ENCODE measurements around the gene IGF2BP2.

IGF2BP2 gene

DNA sequence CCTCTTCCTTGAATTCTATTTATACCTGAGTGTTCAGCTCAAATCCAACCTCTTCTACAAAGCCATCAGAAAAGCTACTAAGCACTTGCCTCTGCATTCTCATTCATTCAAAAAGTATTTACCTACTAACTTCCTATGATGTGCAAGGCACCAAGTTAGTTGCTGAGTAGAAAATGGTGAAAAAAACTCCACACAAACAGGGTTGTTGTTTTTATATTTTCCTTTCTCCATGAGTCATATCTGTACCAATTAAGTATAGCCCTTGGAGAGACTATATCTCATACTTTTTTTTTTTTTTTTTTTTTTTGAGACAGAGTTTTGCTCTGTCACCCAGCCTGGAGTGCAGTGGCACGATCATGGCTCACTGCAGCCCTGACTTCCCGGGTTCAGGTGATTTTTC lies 67.7 kb downstream of the IGF2BP2 start:
- Histone ChIP-seq H3K27me3 (ENCODE audit: control insufficient read depth, insufficient read depth, low read length, poor library complexity, severe bottlenecking) (no peaks in the 10 kb centered on the region), H3K4me1 (ENCODE audit: control insufficient read depth, insufficient read depth, low read length) (peaks cover 19% of the 10 kb centered on the region), H3K4me3 (ENCODE audit: insufficient read depth, low read depth, low read length) (no peak overlapping the region), H3K36me3 (ENCODE audit: control insufficient read depth, insufficient read depth, low read length) (peaks cover 4% of the 10 kb centered on the region), H3K9me3 (ENCODE audit: control insufficient read depth, low read length) (no peaks in the 10 kb centered on the region), H3K27ac (ENCODE audit: insufficient read depth, low read depth, low read length, poor library complexity, severe bottlenecking) (no peak overlapping the region)
- WGBS, 2 experiments = 89 to 95% methylated on average over 2 of the region's 2 CpGs

DNA sequence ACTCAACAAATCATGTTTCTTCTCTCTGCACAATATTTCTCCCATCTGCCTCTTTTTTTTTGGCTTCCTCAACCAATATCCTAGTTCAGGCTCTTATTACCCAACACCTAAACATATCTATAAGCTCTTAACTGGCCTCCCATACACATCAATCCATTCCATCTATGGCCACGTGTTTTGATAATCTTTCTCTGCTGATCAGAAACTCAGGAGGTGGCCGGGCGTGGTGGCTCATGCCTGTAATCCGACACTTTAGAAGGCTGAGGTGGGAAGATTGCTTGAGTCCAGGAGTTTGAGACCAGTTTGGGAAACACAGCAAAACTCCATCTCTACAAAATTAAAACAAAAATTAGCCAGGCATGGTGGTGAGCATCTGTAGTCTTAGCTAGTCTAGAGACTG lies 68.4 kb downstream of the IGF2BP2 start:
- WGBS, 2 experiments = 94 to 95% methylated on average over 4 of the region's 4 CpGs
- Histone ChIP-seq H3K27me3 (ENCODE audit: control insufficient read depth, insufficient read depth, low read length, poor library complexity, severe bottlenecking) (no peaks in the 10 kb centered on the region), H3K27ac (ENCODE audit: insufficient read depth, low read depth, low read length, poor library complexity, severe bottlenecking) (no peak overlapping the region), H3K4me1 (ENCODE audit: control insufficient read depth, insufficient read depth, low read length) (peaks cover 19% of the 10 kb centered on the region), H3K4me3 (ENCODE audit: insufficient read depth, low read depth, low read length) (no peak overlapping the region), H3K36me3 (ENCODE audit: control insufficient read depth, insufficient read depth, low read length) (peaks cover 4% of the 10 kb centered on the region), H3K9me3 (ENCODE audit: control insufficient read depth, low read length) (no peaks in the 10 kb centered on the region)

DNA sequence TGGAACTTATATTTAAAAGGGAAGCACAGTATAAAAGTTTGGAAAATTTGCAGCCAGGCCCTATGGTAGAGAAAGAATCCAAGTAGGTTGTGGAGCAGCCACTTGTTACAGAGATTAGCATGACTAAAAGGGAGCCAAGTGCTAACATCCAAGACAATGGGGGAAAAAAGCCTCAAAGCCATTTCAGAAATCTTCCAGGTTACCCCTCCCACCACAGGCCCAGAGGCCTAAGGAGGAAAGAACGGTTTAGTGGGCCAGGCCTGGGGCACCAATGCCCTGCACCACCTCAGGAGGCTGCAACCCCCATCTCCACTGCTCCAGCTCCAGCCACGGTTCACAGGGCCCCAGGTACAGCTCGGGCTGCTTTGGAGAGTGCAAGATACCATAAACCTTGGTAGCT lies 69.9 kb downstream of the IGF2BP2 start:
- no peaks in the 10 kb centered on the region for H3K9me3 ChIP-seq (ENCODE audit: control insufficient read depth, low read length)
- 74 to 76% methylated on average over 3 of the region's 3 CpGs for WGBS, 2 experiments

DNA sequence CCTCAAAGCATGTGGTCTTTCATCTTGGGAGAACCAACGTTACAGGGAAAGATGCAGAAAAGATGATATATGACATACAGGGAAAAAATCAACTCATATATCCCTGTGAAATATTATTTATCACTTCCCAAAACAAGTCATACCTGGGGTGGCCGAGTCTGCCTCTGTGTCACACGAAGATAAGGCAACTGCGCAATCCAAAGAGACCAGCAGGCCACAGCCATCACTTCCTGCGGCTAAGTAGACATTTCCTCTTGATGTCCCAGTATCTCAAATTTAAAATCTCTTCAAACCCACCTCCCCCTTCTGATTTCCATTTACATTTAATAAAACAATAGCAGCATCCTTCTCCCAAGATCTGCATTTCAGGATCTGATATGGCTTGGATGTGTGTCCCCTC lies 71.5 kb downstream of the IGF2BP2 start:
- H3K27me3 ChIP-seq (ENCODE audit: control insufficient read depth, insufficient read depth, low read length, poor library complexity, severe bottlenecking) = no peaks in the 10 kb centered on the region
- H3K4me1 ChIP-seq (ENCODE audit: control insufficient read depth, insufficient read depth, low read length) = peaks cover 4% of the 10 kb centered on the region
- 97 to 98% methylated on average over 4 to 5 of the region's 5 CpGs for WGBS, 2 experiments
- peaks cover 4% of the 10 kb centered on the region for H3K36me3 ChIP-seq (ENCODE audit: control insufficient read depth, insufficient read depth, low read length)
- no peak overlapping the region for H3K4me3 ChIP-seq (ENCODE audit: insufficient read depth, low read depth, low read length)
- no peak overlapping the region for H3K27ac ChIP-seq (ENCODE audit: insufficient read depth, low read depth, low read length, poor library complexity, severe bottlenecking)
- no peaks in the 10 kb centered on the region for H3K9me3 ChIP-seq (ENCODE audit: control insufficient read depth, low read length)

More for the DNA sequence above, 69.9 kb downstream of the IGF2BP2 start:
- no peak overlapping the region for H3K27ac ChIP-seq (ENCODE audit: insufficient read depth, low read depth, low read length, poor library complexity, severe bottlenecking)
- no peak overlapping the region for H3K4me3 ChIP-seq (ENCODE audit: insufficient read depth, low read depth, low read length)
- peaks cover 4% of the 10 kb centered on the region for H3K36me3 ChIP-seq (ENCODE audit: control insufficient read depth, insufficient read depth, low read length)
- H3K27me3 ChIP-seq (ENCODE audit: control insufficient read depth, insufficient read depth, low read length, poor library complexity, severe bottlenecking) = no peaks in the 10 kb centered on the region
- H3K4me1 ChIP-seq (ENCODE audit: control insufficient read depth, insufficient read depth, low read length) = peaks cover 9% of the 10 kb centered on the region

DNA sequence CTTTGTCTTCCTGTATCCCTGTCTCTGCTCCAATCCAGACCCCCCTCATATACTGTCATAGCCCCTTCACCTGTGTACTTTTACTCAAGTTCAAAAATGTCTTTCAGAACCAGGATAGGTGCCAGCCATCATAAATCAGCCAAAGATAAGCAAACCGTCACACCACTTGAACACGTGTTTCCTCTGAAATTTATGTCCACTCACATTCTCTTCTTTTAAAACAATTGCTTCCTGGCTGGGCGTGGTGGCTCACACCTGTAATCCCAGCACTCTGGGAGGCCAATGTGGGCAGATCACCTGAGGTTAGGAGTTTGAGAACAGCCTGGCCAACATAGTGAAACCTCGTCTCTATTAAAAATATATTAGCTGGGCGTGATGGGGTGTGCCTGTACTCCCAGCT lies 74.1 kb downstream of the IGF2BP2 start:
- Histone ChIP-seq H3K4me1 (ENCODE audit: control insufficient read depth, insufficient read depth, low read length) (peaks cover 4% of the 10 kb centered on the region), H3K4me3 (ENCODE audit: insufficient read depth, low read depth, low read length) (no peak overlapping the region), H3K27ac (ENCODE audit: insufficient read depth, low read depth, low read length, poor library complexity, severe bottlenecking) (no peak overlapping the region), H3K9me3 (ENCODE audit: control insufficient read depth, low read length) (no peaks in the 10 kb centered on the region), H3K36me3 (ENCODE audit: control insufficient read depth, insufficient read depth, low read length) (no peaks in the 10 kb centered on the region), H3K27me3 (ENCODE audit: control insufficient read depth, insufficient read depth, low read length, poor library complexity, severe bottlenecking) (no peaks in the 10 kb centered on the region)
- 89 to 94% methylated on average over 5 of the region's 5 CpGs for WGBS, 2 experiments

DNA sequence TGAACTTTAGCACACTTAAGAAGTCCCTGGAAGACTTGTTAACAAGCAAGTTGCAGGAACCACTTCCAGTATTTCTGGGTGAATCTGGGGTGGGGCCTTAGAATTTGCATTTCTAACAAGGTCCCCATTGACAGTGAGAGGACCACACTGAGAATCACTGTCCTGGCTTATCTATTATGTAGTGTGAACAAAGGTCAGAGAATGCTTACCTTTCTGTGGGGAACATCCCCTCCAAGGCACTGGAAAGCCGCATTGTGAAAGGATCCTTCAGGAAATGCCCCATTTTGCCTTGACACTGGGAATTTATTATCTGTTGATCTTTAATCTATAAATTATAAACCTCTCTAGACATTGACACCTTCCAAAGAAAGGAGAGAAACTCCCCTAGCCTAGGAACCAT lies 74.8 kb downstream of the IGF2BP2 start:
- H3K4me3 ChIP-seq (ENCODE audit: insufficient read depth, low read depth, low read length) = no peak overlapping the region
- WGBS, 2 experiments = 47% methylated on average over 1 of the region's 1 CpG; no CpG with 5 or more reads in 1 of the 2 experiments

DNA sequence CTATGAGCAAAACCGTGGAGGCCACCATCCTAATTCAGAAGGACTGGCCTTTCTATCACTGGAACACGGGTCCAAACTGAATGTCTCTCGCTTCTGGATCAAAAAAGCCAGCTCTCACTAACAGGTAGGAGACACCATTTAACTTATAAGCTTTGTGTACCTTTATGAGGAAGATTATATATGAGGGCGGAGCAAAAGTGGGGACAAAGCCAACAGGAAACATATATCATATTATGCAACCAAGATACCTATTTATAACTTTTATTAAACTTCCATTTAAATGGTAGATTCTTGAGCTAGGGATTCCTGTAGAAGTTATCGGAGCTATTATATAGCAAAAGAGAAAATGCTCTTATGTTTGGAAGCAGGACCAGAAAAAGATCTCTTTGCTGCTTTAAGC lies 78.4 kb downstream of the IGF2BP2 start:
- peaks cover 4% of the 10 kb centered on the region for H3K4me1 ChIP-seq (ENCODE audit: control insufficient read depth, insufficient read depth, low read length)
- no peaks in the 10 kb centered on the region for H3K27me3 ChIP-seq (ENCODE audit: control insufficient read depth, insufficient read depth, low read length, poor library complexity, severe bottlenecking)
- H3K9me3 ChIP-seq (ENCODE audit: control insufficient read depth, low read length) = no peaks in the 10 kb centered on the region
- WGBS, 2 experiments = 82 to 88% methylated on average over 4 of the region's 5 CpGs
- no peak overlapping the region for H3K27ac ChIP-seq (ENCODE audit: insufficient read depth, low read depth, low read length, poor library complexity, severe bottlenecking)
- no peaks in the 10 kb centered on the region for H3K36me3 ChIP-seq (ENCODE audit: control insufficient read depth, insufficient read depth, low read length)
- H3K4me3 ChIP-seq (ENCODE audit: insufficient read depth, low read depth, low read length) = no peak overlapping the region

More for the DNA sequence above, 74.8 kb downstream of the IGF2BP2 start:
- no peak overlapping the region for H3K27ac ChIP-seq (ENCODE audit: insufficient read depth, low read depth, low read length, poor library complexity, severe bottlenecking)
- H3K36me3 ChIP-seq (ENCODE audit: control insufficient read depth, insufficient read depth, low read length) = no peaks in the 10 kb centered on the region
- H3K4me1 ChIP-seq (ENCODE audit: control insufficient read depth, insufficient read depth, low read length) = peaks cover 4% of the 10 kb centered on the region
- H3K9me3 ChIP-seq (ENCODE audit: control insufficient read depth, low read length) = no peaks in the 10 kb centered on the region
- H3K27me3 ChIP-seq (ENCODE audit: control insufficient read depth, insufficient read depth, low read length, poor library complexity, severe bottlenecking) = no peaks in the 10 kb centered on the region

DNA sequence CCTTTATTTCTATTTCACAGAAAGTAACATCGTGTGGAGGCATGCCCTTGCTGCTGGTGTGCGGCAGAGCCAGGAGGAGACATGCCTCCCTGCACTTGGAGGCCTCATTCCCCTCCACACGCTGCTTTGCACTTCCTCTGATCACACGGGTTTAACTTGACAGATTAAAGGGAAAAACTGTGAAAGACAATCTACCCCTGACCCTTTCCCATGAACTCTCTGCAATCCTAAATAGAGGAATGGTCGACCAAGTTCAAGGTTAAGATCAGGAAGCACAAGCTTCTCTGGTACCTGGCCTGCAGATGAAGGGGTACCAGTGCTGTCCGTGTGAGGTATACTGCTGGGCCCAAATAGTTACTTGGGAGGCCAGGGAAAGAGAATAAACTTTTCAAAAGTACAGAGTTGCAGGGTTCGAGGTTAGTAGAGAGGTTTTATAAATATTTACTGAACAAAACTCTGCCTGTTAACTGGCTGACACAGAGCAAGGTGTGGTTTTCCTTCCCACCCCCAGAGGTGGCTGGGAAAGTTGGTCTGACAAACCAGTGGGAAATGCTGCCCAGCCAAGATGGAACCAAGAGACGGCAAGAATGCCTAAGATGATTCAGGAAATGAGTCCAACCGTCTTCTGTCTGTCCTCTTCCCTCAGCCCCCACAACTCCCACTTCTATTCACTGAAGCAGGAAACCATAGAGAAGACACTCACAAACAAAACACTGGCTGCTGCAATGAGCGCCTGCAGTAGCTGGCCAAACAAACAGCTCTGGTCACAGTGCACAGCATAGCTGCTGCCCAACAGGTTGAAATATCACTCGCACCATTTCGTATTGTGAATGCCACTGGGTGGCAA lies 79.6 kb downstream of the IGF2BP2 start:
- no peaks in the 10 kb centered on the region for H3K9me3 ChIP-seq (ENCODE audit: control insufficient read depth, low read length)
- whole genome bisulfite sequencing, 2 experiments = 83 to 84% methylated on average over 12 of the region's 12 CpGs
- peaks cover 2% of the 10 kb centered on the region for H3K4me1 ChIP-seq (ENCODE audit: control insufficient read depth, insufficient read depth, low read length)
- H3K4me3 ChIP-seq (ENCODE audit: insufficient read depth, low read depth, low read length) = no peak overlapping the region
- no peaks in the 10 kb centered on the region for H3K36me3 ChIP-seq (ENCODE audit: control insufficient read depth, insufficient read depth, low read length)
- H3K27me3 ChIP-seq (ENCODE audit: control insufficient read depth, insufficient read depth, low read length, poor library complexity, severe bottlenecking) = no peaks in the 10 kb centered on the region
- H3K27ac ChIP-seq (ENCODE audit: insufficient read depth, low read depth, low read length, poor library complexity, severe bottlenecking) = no peak overlapping the region

DNA sequence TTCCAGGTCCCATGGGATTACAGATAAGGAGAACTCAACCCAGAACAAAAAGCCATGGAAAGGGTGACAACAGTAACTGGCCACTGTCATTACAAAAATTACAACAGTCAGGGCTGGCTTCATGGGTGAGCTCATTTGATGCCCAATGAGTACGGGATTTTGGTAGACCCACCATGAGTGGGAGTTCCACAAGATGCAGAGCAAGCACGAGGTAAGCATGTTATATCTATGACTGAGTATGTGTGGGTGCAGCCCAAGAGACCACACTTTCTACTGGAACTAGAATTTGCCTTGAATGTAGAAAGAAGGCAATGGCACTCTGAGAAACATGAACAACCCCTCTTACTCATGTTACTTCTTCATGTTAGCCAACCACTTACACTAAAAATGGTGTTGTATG lies 83.3 kb downstream of the IGF2BP2 start:
- peaks cover 4% of the 10 kb centered on the region for H3K4me1 ChIP-seq (ENCODE audit: control insufficient read depth, insufficient read depth, low read length)
- H3K27ac ChIP-seq (ENCODE audit: insufficient read depth, low read depth, low read length, poor library complexity, severe bottlenecking) = no peak overlapping the region
- WGBS, 2 experiments = 90 to 97% methylated on average over 2 of the region's 2 CpGs

DNA sequence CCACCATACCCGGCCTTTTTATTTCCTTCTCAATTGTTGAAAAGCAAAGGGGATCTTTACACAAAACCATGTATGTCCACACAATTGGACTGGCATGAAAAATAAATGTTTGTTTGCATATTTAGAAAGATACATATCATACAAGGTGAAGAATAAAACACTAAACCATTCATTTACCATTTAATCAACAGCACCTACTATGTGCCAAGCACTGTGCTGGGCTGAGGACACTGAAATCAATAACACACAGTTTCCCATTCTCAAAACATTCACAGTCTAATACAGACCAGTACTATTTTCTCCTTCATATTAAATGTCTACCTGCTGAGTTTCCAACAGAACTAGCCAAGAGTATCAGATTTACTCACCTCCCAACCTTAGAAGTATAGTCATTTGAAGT lies 84.7 kb downstream of the IGF2BP2 start:
- WGBS, 2 experiments = 94 to 100% methylated on average over 1 of the region's 1 CpG

More for the DNA sequence above, 83.3 kb downstream of the IGF2BP2 start:
- Histone ChIP-seq H3K27me3 (ENCODE audit: control insufficient read depth, insufficient read depth, low read length, poor library complexity, severe bottlenecking) (no peaks in the 10 kb centered on the region), H3K36me3 (ENCODE audit: control insufficient read depth, insufficient read depth, low read length) (no peaks in the 10 kb centered on the region), H3K4me3 (ENCODE audit: insufficient read depth, low read depth, low read length) (no peak overlapping the region), H3K9me3 (ENCODE audit: control insufficient read depth, low read length) (no peaks in the 10 kb centered on the region)

More for the DNA sequence above, 84.7 kb downstream of the IGF2BP2 start:
- Histone ChIP-seq H3K27me3 (ENCODE audit: control insufficient read depth, insufficient read depth, low read length, poor library complexity, severe bottlenecking) (no peaks in the 10 kb centered on the region), H3K27ac (ENCODE audit: insufficient read depth, low read depth, low read length, poor library complexity, severe bottlenecking) (no peak overlapping the region), H3K36me3 (ENCODE audit: control insufficient read depth, insufficient read depth, low read length) (no peaks in the 10 kb centered on the region), H3K4me3 (ENCODE audit: insufficient read depth, low read depth, low read length) (no peak overlapping the region), H3K4me1 (ENCODE audit: control insufficient read depth, insufficient read depth, low read length) (peaks cover 4% of the 10 kb centered on the region), H3K9me3 (ENCODE audit: control insufficient read depth, low read length) (no peaks in the 10 kb centered on the region)

Measured in ectodermal cell (in vitro differentiated cells).